Measurements from ENCODE around the gene CTNNA3.

DNA sequence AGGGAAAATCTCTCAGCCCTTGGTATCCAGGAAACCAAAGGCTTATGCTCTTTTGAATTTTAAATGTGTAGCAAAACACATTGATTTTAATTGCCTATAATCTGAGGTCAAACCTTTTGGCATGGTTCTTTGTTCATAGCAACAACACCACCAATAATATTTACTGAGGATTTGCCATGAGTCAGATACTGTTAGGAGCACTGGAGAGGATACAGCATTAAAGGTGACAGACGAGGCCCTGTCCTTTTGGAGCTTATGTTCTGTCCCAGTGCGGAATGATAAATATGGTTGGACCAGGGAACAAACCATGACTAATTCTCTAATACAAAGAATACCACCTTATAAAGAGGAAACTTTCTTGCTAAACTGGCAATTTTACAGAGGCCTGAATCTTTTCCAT lies 176.6 kb downstream of the CTNNA3 start:
- TF ChIP-seq ZNF571 (tag by site-specific recombination; IDR thresholded peaks at IDR 0.05): no peak
- no peak for TF ChIP-seq ZNF514 (tag by site-specific recombination; IDR thresholded peaks at IDR 0.05)
- no peak for TF ChIP-seq ZNF311 (tag by site-specific recombination; IDR thresholded peaks at IDR 0.05; ENCODE audit: borderline replicate concordance)
- TF ChIP-seq, protein P1, sequence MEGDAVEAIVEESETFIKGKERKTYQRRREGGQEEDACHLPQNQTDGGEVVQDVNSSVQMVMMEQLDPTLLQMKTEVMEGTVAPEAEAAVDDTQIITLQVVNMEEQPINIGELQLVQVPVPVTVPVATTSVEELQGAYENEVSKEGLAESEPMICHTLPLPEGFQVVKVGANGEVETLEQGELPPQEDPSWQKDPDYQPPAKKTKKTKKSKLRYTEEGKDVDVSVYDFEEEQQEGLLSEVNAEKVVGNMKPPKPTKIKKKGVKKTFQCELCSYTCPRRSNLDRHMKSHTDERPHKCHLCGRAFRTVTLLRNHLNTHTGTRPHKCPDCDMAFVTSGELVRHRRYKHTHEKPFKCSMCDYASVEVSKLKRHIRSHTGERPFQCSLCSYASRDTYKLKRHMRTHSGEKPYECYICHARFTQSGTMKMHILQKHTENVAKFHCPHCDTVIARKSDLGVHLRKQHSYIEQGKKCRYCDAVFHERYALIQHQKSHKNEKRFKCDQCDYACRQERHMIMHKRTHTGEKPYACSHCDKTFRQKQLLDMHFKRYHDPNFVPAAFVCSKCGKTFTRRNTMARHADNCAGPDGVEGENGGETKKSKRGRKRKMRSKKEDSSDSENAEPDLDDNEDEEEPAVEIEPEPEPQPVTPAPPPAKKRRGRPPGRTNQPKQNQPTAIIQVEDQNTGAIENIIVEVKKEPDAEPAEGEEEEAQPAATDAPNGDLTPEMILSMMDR (tag by site-specific recombination; IDR thresholded peaks at IDR 0.05): no peak
- TF ChIP-seq, protein P2, sequence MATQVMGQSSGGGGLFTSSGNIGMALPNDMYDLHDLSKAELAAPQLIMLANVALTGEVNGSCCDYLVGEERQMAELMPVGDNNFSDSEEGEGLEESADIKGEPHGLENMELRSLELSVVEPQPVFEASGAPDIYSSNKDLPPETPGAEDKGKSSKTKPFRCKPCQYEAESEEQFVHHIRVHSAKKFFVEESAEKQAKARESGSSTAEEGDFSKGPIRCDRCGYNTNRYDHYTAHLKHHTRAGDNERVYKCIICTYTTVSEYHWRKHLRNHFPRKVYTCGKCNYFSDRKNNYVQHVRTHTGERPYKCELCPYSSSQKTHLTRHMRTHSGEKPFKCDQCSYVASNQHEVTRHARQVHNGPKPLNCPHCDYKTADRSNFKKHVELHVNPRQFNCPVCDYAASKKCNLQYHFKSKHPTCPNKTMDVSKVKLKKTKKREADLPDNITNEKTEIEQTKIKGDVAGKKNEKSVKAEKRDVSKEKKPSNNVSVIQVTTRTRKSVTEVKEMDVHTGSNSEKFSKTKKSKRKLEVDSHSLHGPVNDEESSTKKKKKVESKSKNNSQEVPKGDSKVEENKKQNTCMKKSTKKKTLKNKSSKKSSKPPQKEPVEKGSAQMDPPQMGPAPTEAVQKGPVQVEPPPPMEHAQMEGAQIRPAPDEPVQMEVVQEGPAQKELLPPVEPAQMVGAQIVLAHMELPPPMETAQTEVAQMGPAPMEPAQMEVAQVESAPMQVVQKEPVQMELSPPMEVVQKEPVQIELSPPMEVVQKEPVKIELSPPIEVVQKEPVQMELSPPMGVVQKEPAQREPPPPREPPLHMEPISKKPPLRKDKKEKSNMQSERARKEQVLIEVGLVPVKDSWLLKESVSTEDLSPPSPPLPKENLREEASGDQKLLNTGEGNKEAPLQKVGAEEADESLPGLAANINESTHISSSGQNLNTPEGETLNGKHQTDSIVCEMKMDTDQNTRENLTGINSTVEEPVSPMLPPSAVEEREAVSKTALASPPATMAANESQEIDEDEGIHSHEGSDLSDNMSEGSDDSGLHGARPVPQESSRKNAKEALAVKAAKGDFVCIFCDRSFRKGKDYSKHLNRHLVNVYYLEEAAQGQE (tag by site-specific recombination; IDR thresholded peaks at IDR 0.05): no peak
- TF ChIP-seq KLF8 (tag by site-specific recombination; IDR thresholded peaks at IDR 0.05): no peak
- TF ChIP-seq KLF9 (tag by site-specific recombination; IDR thresholded peaks at IDR 0.05; ENCODE audit: low read depth): no peak
- TF ChIP-seq MEIS1 (CRISPR knock-in tag; IDR thresholded peaks at IDR 0.05; ENCODE audit: borderline replicate concordance): no peak
- TF ChIP-seq ZNF707 (tag by site-specific recombination; IDR thresholded peaks at IDR 0.05): no peak
- no peak for TF ChIP-seq ZNF274 (IDR thresholded peaks at IDR 0.05; ENCODE audit: low read length)
- TF ChIP-seq ZNF274 (tag by site-specific recombination; IDR thresholded peaks at IDR 0.05; ENCODE audit: borderline replicate concordance): no peak
- TF ChIP-seq KLF10 (tag by site-specific recombination; IDR thresholded peaks at IDR 0.05): no peak
- no peak for TF ChIP-seq KLF16 (tag by site-specific recombination; IDR thresholded peaks at IDR 0.05)
- no peak for TF ChIP-seq SP2 (tag by site-specific recombination; IDR thresholded peaks at IDR 0.05)
